A549 (cell line): ENCODE data around the gene DLG2.

Source experiments
- CTCF ChIP-seq: fragments of >200 bp; sonication (Bioruptor Twin); formaldehyde crosslinking; IDR thresholded peaks from 3 replicates; pipeline ENCODE4 v1.5.1; 2016
- EP300 ChIP-seq, 2 experiments: fragments of >200 bp; sonication (Bioruptor Twin); formaldehyde crosslinking; IDR thresholded peaks; 2 replicates in 1 of 2; 3 replicates in 1 of 2; pipeline ENCODE4 v1.6.1; 2016 to 2017
- MAX ChIP-seq: IDR thresholded peaks from 2 replicates; pipeline ENCODE4 v1.6.1; 2012
- POLR2A ChIP-seq: IDR thresholded peaks from 2 replicates; pipeline ENCODE4 v1.6.1; 2012; ENCODE audit warnings: mild to moderate bottlenecking, low read length
- RAD21 ChIP-seq, 2 experiments: fragments of >200 bp in 1 of 2; sonication (Bioruptor Twin) in 1 of 2; formaldehyde crosslinking in 1 of 2; IDR thresholded peaks in 1 of 2; conservative IDR thresholded peaks in 1 of 2; 2 replicates in 1 of 2; 3 replicates in 1 of 2; pipeline ENCODE4 v1.6.1; 2012 to 2018; ENCODE audit warnings: inconsistent platforms in 1 of 2
- REST ChIP-seq: fragments of 200-600 bp; sonication (generic); IDR thresholded peaks from 2 replicates; pipeline ENCODE4 v1.6.1; 2016; ENCODE audit warnings: antibody characterized with exemption, mild to moderate bottlenecking, moderate library complexity
- RFX5 ChIP-seq: fragments of 450-650 bp; IDR thresholded peaks from 2 replicates; pipeline ENCODE4 v1.7.1; 2014; ENCODE audit warnings: antibody characterized with exemption, mild to moderate bottlenecking, moderate library complexity
- SMC3 ChIP-seq: fragments of >200 bp; sonication (Bioruptor Twin); formaldehyde crosslinking; IDR thresholded peaks from 3 replicates; pipeline ENCODE4 v1.6.1; 2018; ENCODE audit warnings: inconsistent platforms

GRCh38 chr11:85347291-85347690 lies 279.9 kb downstream of the DLG2 start:
- no peak for TF ChIP-seq MAX
- no peak for TF ChIP-seq CTCF
- TF ChIP-seq RAD21 (conservative IDR thresholded peaks at IDR 0.05 in 1 of 2, IDR thresholded peaks at IDR 0.05 in 1 of 2) = no peak
- TF ChIP-seq POLR2A = no peak
- no peak for TF ChIP-seq REST
- no peak for TF ChIP-seq RFX5
- no peak for TF ChIP-seq EP300 (IDR thresholded peaks at IDR 0.05)
- no peak for TF ChIP-seq SMC3
